Body of pancreas (tissue), 4 donors: Measurements from ENCODE around the gene LENG1. TPM values are rescaled to one million over a fixed set of nuclear protein-coding genes. Genes with fewer than 3 reads are reported as not detected.
A peak's percentile ranks its signal among the peaks of the same experiment; 100 is the strongest.

Experiments
- ATAC-seq: fragments of 150-250 bp; one replicate; pipeline ENCODE4 v1.9.1; 2016
- DNase-seq, 4 donors: peaks; one replicate each; pipeline ENCODE4 v3.0.0-alpha.2; 2019
- H3K27ac ChIP-seq, 4 donors: fragments of 200-600 bp; sonication (generic); 1 replicate in 3 of 4; 2 replicates in 1 of 4; pipeline versions ENCODE4 v1.5.1 to v1.6.1; 2016 to 2019; ENCODE audit warnings: mild to moderate bottlenecking in 1 of 4, mixed read lengths in 1 of 4, moderate library complexity in 1 of 4
- H3K27me3 ChIP-seq, 2 donors: fragments of 200-600 bp; sonication (generic); one replicate each; pipeline ENCODE4 v1.6.0; 2016; ENCODE audit warnings: mild to moderate bottlenecking in 1 of 2
- H3K36me3 ChIP-seq, 2 donors: fragments of 200-600 bp; sonication (generic); replicated peaks in 1 of 2; 2 replicates each; pipeline ENCODE4 v1.5.1; 2016; ENCODE audit warnings: low read depth in 2 of 2; ENCODE audit not compliant: insufficient read depth in 1 of 2
- H3K4me1 ChIP-seq: fragments of 200-600 bp; sonication (generic); one replicate; pipeline ENCODE4 v1.6.0; 2016
- H3K4me3 ChIP-seq, 2 donors: fragments of 200-600 bp; sonication (generic); 1 replicate in 1 of 2; 2 replicates in 1 of 2; pipeline ENCODE4 v1.5.1; 2016 to 2019
- H3K9me3 ChIP-seq, 3 donors: fragments of 200-600 bp; sonication (generic); 1 replicate in 2 of 3; 2 replicates in 1 of 3; pipeline ENCODE4 v1.5.1; 2016
- POLR2A ChIP-seq, 3 donors: fragments of 450-650 bp; IDR thresholded peaks; one replicate each; pipeline ENCODE4 v1.6.1; 2016; ENCODE audit warnings: antibody characterized with exemption in 3 of 3, mild to moderate bottlenecking in 2 of 3
- WGBS, 2 donors: methylation state at CpG; one replicate each; pipeline ENCODE4 v1.1.5; 2017; 5-methylcytosine and 5-hydroxymethylcytosine counted together
- intact Hi-C: fragments of 100-400 bp; cut with DNase I; formaldehyde crosslinking; loops from one replicate; pipeline ENCODE4 v1.15.1; 2023
- total RNA-seq, 2 donors: library from RNA; depleted of rRNA; stranded (reverse); fragments of >200 nt; gene quantifications; one replicate each; pipeline ENCODE4 v1.1.0, GENCODE V29; 2016
- TF ChIP-seq, protein P1 (sequence below), 7 experiments: fragments of 450-650 bp in 4 of 7; fragments of 200-600 bp in 3 of 7; sonication (generic) in 3 of 7; IDR thresholded peaks; one replicate each; pipeline ENCODE4 v1.5.1; 2016 to 2019; ENCODE audit warnings: antibody characterized with exemption in 7 of 7

The LENG1 gene
- total RNA-seq, 2 donors from 2014 or later: 4.0 to 9.6 TPM

DNA sequence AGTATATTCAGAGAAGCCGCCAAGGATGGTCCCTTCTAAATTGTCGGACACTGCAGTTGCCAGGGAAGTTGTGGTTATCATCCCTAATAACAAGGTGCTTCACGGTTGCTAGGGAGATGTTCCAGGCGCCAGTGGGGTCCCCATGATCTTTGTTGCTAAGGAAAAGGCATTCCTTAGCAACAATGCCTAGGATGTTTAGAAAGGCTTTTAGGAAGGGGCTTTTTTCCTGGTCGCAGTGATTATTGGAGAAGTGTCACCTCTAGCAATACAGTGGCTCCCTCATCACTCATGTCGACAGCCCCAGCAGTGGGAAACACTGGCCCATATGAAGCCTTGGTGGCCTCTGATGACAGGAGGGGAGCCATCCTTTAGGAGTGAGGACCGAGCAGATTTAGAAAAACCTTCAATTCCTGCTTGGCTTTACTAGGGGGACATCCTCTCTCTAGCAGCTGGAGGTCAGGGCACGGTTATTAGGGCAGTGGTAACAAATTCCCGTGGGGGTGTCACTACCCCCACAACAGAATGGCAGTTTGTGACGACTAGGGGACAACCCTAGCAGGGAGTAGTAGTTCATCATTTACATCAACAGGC is 19.8 kb upstream of the LENG1 start:
- Histone ChIP-seq H3K27ac (no peak overlapping the region), H3K27me3 (no peaks in the 10 kb centered on the region), H3K36me3 (no peaks in the 10 kb centered on the region), H3K4me1 (no peaks in the 10 kb centered on the region), H3K9me3 (no peaks in the 10 kb centered on the region), H3K4me3 (no peak overlapping the region)
- 78 to 88% methylated on average over 10 of the region's 10 CpGs for WGBS, 2 donors
- DNase-seq (no peak), ATAC-seq (no peak)
- intact Hi-C loops: no loop called here
- TF ChIP-seq POLR2A (IDR thresholded peaks at IDR 0.05): no peak
- TF ChIP-seq, protein P1, sequence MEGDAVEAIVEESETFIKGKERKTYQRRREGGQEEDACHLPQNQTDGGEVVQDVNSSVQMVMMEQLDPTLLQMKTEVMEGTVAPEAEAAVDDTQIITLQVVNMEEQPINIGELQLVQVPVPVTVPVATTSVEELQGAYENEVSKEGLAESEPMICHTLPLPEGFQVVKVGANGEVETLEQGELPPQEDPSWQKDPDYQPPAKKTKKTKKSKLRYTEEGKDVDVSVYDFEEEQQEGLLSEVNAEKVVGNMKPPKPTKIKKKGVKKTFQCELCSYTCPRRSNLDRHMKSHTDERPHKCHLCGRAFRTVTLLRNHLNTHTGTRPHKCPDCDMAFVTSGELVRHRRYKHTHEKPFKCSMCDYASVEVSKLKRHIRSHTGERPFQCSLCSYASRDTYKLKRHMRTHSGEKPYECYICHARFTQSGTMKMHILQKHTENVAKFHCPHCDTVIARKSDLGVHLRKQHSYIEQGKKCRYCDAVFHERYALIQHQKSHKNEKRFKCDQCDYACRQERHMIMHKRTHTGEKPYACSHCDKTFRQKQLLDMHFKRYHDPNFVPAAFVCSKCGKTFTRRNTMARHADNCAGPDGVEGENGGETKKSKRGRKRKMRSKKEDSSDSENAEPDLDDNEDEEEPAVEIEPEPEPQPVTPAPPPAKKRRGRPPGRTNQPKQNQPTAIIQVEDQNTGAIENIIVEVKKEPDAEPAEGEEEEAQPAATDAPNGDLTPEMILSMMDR (IDR thresholded peaks at IDR 0.05): no peak

DNA sequence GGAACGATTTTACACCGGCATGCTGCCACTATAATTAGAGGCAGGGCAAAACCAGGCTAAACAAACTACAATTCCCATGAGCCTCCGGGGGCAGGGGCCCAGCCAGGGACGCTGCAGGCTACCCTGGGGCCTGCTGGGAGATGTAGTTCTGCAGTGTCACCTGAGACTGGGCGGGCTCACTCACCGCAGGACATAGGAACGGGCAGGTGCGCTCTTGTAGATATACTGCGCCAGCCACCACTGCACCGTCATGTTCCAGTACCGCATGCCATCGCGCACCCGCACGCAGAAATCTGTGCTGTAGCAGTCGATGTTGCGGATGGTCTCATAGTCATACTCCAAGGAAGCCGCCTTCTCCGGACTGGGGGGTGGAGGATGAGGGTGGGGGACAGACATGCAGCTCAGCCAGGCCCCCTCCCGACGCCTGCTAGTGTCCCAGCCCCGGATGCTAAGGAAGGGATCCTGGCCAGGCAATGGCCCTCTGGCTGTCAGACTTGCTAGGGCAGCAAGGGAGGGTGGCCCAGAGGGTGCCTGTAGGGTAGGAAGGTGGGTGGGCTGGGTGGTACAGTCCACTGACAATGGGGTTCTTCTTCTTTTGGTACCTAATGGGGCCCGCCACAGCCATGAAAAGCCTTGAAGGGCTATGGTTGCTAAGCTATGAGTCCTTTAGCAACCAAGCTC is 19.2 kb upstream of the LENG1 start:
- TF ChIP-seq, protein P1 (IDR thresholded peaks at IDR 0.05): no peak
- TF ChIP-seq POLR2A (IDR thresholded peaks at IDR 0.05): no peak
- intact Hi-C loops: no loop called here
- H3K4me3 ChIP-seq: no peak overlapping the region
- no peaks in the 10 kb centered on the region for H3K36me3 ChIP-seq
- no peaks in the 10 kb centered on the region for H3K27me3 ChIP-seq
- ATAC-seq: peak; percentile 80
- H3K4me1 ChIP-seq: peaks cover under 1% of the 10 kb centered on the region
- no peaks in the 10 kb centered on the region for H3K9me3 ChIP-seq
- H3K27ac ChIP-seq: no peak overlapping the region
- DNase-seq: peak in 3 of 4 donors; percentile 45 to 54 (median 51)
- WGBS, 2 donors: 70 to 78% methylated on average over 16 to 23 of the region's 23 CpGs

- Histone ChIP-seq H3K9me3 (no peaks in the 10 kb centered on the region), H3K36me3 (no peaks in the 10 kb centered on the region), H3K4me1 (peaks cover 12% of the 10 kb centered on the region), H3K4me3 (no peak overlapping the region), H3K27me3 (no peaks in the 10 kb centered on the region), H3K27ac (peak overlapping the region in 2 of 4 donors; percentile 89 to 94)
- 74 to 76% methylated on average over 2 to 18 of the region's 25 CpGs for WGBS, 2 donors
- ATAC-seq: no peak
- TF ChIP-seq POLR2A (IDR thresholded peaks at IDR 0.05): no peak
- no peak for DNase-seq
- intact Hi-C loops: no loop called here
Observed at GRCh38 chr19:54173951-54174834, 14.7 kb upstream of the LENG1 start.

DNA sequence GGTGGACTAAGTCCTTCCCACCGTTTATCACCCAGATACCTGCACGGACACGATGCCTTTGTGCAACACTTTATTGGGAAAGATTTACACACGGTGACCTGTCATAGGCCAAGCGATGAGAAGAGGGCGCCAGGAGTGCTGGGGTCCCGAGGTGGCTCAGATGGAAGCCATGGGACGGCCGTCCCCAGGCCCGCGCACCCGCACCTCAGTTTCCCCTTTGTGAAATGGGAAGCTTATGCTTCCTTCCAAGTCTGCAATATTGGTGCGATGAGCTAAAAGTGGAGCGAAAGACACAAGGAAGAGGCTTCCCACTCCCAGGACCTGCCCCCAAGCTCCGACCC is 13.8 kb upstream of the LENG1 start:
- ATAC-seq (no peak), DNase-seq (no peak)
- no peaks in the 10 kb centered on the region for H3K9me3 ChIP-seq
- H3K4me3 ChIP-seq: no peak overlapping the region
- TF ChIP-seq, protein P1 (IDR thresholded peaks at IDR 0.05): no peak
- TF ChIP-seq POLR2A (IDR thresholded peaks at IDR 0.05): no peak
- H3K27me3 ChIP-seq: no peaks in the 10 kb centered on the region
- H3K36me3 ChIP-seq: no peaks in the 10 kb centered on the region
- H3K4me1 ChIP-seq: peaks cover 14% of the 10 kb centered on the region
- H3K27ac ChIP-seq: peak overlapping the region; percentile 77 to 94 (median 86)
- WGBS, 2 donors: 37 to 90% methylated on average over 3 to 15 of the region's 15 CpGs
- intact Hi-C loops: no loop called here
